NCI-H2029 treated with DMSO at 0.1 percent for 48 hours (cell line): ENCODE measurements around the gene UAP1.

Experiments
- DNase-seq: peaks from one replicate; lab custom pipeline; 2025; lab: John Stamatoyannopoulos, UW

UAP1 gene

DNA sequence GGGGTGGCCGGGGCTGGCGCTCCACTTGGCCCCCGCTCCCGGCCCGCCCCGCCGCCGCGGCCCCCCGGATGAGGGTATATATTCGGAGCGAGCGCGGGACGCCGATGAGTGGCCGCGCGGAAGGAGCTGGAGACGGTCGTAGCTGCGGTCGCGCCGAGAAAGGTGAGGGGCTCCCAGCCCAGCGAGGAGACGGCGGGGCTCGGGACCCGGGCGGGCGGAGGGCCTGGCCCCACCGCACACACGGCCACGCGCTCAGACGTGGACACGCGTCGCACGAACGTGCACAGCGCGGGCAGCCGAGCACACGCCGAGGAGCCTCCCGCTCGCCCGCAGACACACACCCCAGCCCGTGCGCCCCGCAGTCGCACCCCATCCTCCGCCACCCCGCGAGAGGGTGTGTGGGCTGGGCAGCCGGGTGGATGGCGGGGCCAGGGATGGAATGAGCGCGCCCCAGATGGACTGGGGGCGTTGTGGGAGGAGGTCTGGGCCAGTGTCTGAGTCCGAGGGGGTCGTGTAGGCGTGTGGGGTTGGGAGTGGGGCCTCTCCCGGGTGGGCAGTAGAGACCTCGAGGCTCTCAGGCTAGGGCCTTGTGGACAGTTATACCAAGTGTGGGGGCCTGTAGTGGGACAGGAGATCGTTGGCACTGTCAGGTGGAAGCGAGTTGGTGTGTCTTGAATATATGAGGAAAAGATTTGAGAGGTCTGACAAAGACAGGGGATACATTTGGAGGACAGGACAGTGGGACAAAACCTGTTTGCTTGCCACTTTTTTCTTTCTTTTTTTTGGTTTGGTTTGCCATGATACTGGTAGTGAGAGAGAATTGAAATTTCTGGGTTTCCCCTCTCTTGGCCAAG lies at the start of gene UAP1:
Gene UAP1, plus strand, starts transcription at position 107 of the 854 bp plus-strand sequence. CDS start 4,347 bp downstream, outside the sequence.
- DNase-seq, result no peak

DNA sequence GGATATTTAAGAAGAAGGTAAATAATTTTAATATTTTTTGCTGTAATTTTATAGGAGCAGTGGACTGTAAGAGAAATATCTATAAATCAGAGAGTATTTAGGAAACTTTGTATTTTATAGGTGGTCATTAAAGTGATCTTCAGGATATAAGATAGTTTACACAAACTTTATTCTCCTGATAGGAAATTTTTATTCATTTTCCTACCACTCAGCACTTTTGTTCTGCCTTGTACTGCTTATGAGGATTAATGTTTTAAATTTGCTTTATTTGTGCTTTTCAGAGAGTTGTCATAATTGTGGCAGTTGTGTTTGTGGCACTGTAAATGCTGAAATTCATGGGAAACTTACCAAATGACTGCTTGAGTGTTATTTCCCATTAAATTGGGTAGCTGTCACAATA lies 34.2 kb upstream of the UAP1 start:
- no peak for DNase-seq

DNA sequence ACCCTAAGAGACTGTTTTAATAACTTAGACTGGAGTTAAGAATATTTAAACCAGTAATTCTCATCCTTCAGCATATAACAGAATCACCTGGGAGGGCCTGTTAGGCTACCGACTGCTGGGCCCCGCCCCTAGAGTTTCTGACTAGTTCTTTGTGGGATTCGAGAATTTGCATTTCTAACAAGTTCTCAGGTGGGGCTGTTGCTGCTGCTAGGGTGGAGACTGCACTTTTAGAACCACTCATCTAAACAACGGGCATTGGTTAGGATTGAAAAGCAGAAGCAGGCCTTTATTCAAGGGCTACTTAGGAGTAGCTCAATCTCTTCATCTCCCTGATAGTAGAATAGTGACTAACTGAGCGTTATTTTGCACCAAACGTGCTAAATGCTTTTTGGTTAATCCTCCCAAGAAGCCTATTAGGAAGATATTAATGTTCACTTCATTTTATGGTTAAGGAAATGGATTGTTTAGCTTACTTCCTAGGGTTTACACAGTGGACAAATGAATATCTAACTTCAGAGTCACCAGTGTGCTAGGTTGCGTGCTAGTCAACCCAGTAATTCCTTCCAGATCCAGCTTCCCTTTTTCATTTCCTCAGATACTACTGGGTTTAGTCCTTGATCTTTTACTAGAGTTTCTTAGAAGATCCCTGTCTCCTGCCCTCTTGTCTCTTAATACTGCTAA lies 31.1 kb upstream of the UAP1 start:
- DNase-seq, result no peak

DNA sequence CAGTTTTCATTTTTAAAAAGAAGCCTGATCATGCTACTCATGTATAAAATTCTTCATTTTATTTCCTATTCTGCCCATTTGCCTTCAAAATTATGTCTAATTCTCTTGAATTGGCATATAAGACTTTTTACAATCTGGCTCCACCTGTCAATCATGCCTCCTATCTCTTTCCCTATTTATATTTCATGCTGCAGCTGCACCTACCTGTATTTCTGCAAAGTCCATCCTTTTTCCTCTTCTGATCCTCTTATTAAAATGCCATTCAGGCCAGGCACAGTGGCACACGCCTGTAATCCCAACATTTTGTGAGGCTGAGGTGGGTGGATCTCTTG lies 30.6 kb upstream of the UAP1 start:
- no peak for DNase-seq

DNA sequence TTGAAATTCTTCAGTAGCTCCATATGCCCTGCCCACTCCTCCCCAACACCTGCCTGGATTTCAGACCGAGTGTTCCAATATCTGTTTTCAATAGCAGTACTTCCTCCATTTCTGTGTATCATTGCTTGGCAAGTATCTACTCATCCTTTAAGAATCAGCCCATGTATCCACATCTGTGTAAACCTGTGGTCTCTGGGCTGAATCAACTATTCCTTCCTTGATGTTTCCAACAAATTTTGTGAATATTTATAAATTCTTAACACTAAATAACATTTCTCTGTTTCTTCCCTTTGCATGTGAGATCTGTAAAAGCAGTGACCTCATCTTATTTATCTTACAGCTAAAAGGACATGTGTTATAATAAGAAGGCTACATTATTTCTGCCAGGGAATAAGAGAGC lies 26.0 kb upstream of the UAP1 start:
- DNase-seq, result no peak

DNA sequence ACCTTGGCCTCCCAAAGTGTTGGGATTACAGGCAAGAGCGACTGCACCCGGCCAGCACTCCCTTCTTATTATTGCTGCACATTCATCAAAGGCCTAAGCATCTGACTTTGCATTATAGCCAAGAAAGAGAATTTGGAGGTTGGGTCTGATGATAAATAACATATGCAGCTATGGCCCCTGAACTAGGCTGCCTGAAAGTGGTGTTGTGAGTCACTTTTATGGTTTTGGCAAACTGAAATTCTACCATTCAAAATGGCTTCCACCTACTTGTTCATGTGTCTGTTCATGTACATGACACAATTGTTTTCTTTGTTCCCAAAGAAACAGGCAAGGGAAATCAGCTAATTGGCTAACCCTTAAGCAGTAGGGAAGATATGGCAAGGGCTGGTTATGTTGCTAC lies 25.0 kb upstream of the UAP1 start:
- no peak for DNase-seq

DNA sequence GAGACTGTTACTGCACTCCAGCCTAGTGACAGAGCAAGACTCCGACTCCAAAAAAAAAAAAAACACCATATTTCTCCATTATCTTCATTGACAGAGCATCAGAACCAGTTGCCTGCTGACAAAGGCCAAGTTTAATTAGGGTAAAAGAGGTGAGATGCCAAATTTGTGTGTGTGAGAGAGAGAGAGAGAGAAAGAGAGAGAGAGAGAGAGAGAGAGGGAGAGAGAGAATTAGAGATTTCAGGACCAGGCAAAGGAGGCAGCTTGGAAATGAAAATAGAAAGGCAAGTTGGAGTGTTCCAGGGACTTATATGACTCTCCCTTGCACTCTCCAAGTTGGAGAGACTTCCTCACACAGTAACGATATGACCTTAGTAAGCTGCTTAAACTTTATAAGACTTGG lies 24.3 kb upstream of the UAP1 start:
- DNase-seq, result no peak

DNA sequence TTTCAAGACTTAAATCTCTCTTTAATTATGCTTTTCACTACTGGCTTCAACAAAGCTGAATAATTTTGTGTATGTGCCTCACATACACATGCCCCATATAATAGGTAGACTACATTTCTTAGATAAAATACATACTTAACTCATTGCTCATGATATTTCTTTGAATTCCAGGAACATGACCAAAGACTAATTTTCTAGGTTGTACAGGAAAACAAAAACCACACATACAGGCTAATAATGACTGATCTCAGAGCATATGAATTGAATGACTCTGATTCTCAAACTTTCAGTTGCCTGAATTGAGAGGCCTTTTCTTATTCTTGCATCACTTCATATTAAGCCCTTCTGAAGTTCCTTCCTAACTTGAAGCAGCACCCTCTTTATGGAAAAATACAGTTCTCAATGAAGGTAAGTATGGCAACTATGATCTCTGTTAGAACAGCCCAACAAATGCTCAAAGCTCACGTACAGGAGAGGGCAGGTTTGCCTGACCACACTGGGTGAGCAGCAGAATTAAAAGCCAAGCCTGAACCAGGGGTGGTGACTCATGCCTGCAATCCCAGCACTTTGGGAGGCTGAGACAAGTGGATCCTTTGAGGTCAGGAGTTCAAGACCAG lies 22.6 kb upstream of the UAP1 start:
- no peak for DNase-seq

DNA sequence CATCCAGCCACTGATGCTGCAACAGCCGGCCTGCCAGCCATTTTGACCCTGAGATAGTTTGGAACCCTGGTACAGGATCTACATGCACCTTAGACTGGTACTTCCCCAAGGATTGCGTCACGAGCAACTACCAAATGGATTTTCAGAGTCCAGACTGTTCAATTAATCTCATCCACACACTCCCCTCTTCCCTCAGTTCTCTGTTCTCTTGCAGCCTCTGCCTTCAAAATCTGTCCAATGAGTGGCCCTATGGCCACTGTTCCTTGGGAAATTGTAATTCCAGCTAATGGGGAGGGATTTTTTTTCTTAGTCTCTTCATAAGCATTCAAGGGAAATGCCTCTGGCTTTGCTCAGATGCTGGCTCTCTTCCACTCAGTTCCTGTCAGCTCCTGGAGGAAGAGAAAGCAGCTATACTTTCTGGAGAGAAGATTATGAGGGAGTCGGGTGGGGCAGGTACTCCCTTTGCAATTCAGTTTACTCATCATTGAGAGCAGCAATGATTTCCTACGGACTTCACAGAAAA lies 19.8 kb upstream of the UAP1 start:
- no peak for DNase-seq

DNA sequence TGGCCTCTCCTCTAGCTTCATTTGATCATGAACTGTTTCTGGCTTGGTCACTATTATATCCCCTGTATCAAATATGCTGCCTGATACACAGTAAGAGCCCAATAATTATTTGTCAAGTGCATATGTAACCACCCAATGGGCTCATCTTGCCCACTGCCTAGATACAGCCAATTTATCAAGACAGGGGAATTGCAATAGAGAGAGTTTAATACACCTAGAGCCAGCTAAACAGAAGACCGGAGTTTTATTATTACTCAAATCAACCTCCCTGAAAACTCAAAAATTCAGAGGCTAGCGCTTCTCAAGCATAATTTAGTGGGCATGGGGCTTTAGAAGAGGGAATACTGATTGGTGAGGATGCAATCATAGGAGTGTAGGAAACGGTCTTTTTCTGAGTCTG lies 18.3 kb upstream of the UAP1 start:
- DNase-seq, result no peak

DNA sequence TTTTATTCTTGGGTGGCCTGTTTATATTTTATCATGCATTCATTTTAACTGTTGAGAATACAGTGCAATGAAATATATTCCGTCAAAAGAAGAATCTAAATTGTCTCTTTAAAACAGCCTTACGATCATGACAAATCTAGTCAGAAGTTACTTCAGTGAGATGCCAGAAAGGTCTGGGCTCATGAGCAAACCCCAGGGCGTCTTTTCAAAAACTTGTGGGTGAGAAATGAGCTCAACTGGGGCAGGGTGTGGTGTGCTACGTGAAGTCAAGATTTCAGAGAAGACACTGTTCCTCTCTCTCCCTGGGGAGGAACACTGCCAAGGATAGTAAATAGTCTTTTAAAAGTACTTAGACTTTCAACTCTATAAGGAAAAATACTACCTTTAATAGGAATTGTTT lies 13.4 kb upstream of the UAP1 start:
- DNase-seq, result no peak

DNA sequence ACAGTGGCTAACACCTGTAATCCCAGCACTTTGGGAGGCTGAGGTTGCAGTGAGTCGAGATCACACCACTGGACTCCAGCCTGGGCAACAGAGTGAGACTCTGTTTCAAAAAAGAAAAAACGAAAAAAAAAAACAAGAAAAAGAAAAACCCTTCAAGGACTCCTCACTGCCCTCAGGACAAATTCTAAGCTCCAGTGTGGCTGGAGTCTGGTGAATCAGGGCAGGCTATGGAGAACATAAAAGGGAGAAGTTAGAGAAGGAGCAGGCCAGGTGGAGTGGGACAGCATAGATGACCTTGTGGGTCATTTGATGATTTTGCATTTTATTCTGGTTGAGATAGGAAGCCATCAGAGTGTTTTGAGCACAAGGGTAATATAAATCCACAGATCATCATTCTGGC lies 12.5 kb upstream of the UAP1 start:
- no peak for DNase-seq

DNA sequence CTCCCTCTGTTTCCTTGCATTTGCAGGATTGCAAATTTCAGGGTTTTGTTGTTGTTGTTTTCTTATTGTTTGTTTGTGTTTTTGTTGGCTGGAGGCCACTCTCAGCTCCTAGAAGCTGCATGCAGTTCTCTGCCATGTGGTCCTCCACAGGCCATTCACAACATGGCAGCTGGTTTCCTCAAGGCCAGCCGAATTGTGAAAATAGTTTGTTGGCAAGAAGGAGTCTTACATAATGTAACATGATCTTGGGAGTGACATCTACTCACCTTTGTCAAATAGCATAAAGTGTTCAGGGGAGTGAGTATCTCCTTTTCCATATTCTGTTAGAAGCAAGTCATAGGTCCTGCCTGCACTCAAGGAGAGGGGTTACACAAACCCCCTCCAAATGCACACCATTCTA lies 10.6 kb upstream of the UAP1 start:
- no peak for DNase-seq

DNA sequence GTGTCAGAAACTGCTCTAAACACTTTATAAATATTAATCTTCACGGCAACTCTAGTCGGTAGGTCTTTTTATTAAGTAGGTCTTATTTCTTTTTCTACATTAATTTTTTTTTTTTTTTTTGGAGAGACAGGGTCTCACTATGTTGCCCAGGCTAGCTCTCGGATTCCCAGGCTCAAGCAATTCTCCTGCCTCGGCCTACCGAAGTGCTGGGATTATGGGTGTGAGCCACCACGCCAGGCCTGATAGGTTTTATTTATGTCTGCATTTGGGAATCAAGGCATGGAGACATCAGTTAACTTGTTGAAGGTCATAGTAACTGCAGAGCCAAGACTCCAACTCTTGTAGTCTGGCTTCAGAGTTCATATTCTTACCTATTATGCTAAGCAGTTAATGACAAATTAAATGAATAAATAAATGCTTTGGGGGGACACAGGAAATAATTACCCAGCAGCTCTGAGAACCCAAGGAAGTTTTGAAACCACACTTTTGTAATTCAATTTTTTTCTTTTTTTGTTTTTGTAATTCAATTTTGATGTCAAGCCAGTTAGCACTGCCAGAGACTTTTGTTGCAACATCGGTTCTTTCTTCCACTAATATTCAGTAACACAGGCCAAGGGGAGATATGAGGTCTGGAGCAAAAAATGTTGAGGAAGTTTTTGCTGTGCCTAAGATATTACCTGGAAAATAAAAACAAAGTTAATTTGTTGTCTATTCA lies 9.4 kb upstream of the UAP1 start:
- no peak for DNase-seq

DNA sequence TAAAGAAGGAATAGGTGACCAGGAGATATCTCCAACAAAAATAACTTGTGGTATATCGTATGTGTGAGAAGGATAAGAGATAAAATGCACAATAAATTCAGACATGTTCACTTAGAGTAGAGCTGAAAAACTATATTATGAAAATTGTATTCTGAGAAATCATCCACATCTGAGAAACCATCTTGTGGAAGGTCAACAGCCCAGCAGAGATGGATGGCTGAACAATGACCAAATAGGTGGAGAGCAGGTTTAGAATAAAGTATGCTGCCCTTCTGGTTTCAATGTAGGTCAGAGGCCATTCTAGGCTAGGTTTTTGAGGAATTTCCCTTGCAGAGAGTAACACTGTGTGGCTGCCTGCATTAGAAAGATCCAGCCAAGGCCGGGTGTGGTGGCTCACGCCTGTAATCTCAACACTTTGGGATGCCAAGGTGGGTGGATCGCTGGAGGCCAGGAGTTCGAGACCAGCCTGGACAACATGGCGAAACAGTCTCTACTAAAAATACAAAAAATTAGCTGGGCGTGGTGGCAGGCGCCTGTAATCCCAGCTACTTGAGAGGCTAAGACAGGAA lies 8.8 kb upstream of the UAP1 start:
- no peak for DNase-seq

DNA sequence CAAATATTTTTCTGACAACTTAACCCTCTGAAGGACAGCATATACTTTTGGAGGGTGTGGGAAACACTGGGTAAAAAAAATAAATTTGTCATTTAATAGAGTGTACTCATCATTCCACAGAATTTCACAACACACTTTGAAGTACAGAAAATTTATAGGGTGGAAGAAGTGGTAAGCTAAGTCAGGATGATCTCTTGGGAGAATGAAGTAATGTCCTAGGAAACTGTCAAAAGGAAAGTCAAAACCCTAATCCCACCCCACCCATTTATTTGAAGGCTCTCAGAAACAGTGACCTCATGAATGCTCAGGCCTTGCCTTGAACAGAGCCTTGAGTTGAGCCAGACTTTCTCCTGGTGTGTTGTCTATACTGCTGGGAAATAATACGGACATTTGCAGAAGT lies 7.3 kb upstream of the UAP1 start:
- no peak for DNase-seq

DNA sequence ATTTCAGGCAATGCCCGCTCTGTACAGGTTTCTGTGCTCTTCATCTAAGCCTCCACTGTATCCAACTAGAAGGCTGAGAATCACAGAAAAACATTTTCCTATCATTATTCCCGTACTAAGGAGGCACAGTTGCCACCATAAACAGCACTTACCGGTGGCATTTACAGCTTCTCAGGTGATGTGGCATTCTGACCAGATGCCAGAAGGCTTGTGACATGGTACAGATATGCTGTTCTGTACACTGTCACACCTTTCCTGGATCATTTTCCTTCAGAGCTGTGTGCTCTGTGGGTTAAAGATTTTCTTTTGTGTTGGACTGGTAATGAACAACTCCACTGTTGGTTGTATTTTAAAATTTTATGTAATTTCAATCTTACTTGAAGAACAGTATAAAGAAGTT lies 4.0 kb upstream of the UAP1 start:
- DNase-seq, result no peak

DNA sequence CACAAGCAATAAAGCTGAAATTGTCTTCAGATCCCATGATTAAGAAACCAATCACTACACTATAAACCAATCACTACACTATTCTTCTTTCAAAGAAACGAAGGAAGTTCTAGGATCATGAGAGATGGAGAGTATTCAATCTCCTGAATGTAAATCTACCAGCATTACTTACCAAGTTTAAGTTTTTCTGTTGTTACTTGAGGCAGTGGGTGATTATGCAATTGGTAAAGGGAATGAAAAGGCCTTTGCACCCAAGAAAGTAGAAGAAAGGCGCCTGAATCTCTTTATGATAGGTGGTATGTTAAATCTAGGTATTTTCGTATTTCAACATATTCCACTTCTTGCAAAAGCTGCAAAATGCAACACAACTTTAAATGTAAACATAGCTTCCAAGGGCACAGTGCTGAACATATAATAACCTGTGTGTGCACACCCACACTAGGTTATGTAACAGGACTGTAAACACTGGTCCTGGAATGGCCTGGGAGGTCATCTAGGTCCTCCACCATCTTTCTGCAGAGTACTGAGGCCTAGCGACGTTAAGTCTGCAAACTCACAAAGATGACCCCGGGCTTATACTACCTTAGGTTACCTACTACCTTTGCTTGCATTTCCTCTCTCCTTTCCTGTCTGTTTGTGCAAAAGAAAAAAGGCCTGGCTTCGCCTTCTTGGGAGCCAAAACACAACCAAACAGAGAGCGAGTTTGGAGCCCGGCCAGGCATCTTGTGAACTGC lies 1.1 kb upstream of the UAP1 start:
- DNase-seq, result no peak

DNA sequence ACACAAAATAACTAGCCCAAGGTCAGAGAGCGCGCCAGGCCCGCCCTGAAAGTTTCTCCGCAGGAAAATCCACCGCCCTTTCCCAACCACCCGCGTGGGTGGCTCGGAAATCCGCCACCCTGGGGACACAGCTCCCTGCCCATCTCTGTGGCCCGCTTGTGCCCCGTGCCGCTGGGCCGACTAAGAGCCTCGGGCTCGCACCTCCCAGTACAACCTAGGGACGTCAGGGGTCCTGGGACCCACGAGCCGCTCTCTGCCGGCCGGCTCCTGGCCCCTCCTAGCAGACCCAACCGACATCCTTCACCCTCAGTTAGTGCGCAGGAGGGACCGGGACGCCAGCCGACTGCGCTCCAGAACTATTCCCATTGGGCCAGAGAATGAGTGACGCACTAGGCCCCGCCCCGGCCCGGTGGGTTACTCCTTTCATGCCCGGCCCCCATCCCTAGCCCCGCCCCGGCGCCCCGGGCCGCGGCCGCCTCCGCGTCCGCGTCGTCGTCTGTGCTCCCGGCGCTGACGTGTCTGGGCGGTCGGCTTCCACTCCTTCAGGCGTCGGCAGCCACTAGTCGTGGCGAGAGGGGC lies 396 bp upstream of the UAP1 start:
- DNase-seq, result peak; percentile 84

DNA sequence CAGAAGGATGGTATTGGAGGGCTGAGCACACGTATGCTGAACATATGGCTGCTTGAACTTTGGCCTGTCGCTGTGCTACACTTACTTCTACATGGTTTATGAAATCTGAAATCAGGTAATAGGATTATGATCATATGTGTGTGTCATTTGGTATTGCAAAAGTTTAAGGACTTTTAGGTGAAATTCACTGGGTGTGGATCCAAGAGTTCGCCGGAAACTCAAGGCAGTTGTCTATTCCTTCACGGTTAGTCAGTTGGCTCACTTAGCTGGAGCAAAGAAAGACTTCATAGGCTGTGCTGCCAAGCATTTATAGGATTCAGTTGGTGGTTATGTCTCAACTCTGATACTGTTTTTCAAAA lies 927 bp downstream of the UAP1 start:
- DNase-seq, result no peak

DNA sequence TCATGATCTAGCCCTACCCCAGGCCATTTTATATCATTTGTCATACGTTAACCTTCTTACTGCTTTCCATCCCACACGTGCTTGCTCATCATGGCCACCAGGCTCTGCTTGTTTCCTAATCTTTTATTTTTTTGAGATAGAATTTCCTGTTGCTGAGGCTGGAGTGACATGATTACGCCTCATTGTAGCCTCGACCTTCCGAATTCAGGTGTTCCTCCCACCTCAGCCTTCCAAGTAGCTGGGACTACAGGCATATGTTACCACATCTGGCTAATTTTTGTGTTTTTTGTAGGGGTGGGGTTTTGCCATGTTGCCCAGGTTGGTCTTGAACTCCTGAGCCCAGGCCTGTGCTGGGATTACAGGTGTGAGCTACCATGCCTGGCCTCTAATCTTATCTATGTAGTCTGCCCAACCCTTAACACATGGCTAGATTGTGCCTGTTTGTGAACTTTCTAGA lies 3.3 kb downstream of the UAP1 start:
- DNase-seq, result no peak
